GM23248 (cell line): ENCODE data around the gene IFT27. TPM values are rescaled to one million over a fixed set of nuclear protein-coding genes. Genes with fewer than 3 reads are reported as not detected.

Experiments used
- DNase-seq: peaks from one replicate; pipeline ENCODE4 v3.0.0-alpha.2; 2015
- H2AFZ ChIP-seq: fragments of 200-600 bp; sonication (generic); 2 replicates; pipeline ENCODE4 v1.6.1; 2016; ENCODE audit warnings: antibody characterized with exemption
- H3F3A ChIP-seq: fragments of 200-600 bp; sonication (generic); 2 replicates; pipeline ENCODE4 v1.6.1; 2016; ENCODE audit warnings: mild to moderate bottlenecking, antibody characterized with exemption, mixed run types; ENCODE audit not compliant: insufficient read depth
- H3K27ac ChIP-seq: fragments of 200-600 bp; sonication (generic); 2 replicates; pipeline ENCODE4 v1.5.1; 2016; ENCODE audit warnings: mild to moderate bottlenecking
- H3K27me3 ChIP-seq: fragments of 200-600 bp; sonication (generic); replicated peaks from 2 replicates; pipeline ENCODE4 v1.6.1; 2016; ENCODE audit warnings: mild to moderate bottlenecking; ENCODE audit not compliant: insufficient read depth
- H3K36me3 ChIP-seq: fragments of 200-600 bp; sonication (generic); 2 replicates; pipeline ENCODE4 v1.6.1; 2016; ENCODE audit warnings: low read depth, mild to moderate bottlenecking
- H3K4me1 ChIP-seq: fragments of 200-600 bp; sonication (generic); 2 replicates; pipeline ENCODE4 v1.6.1; 2016; ENCODE audit warnings: mild to moderate bottlenecking; ENCODE audit not compliant: insufficient read depth
- H3K4me2 ChIP-seq: fragments of 200-600 bp; sonication (generic); one replicate; pipeline ENCODE4 v1.6.1; 2016; ENCODE audit warnings: mild to moderate bottlenecking; ENCODE audit not compliant: unreplicated experiment
- H3K4me3 ChIP-seq: fragments of 200-600 bp; sonication (generic); 2 replicates; pipeline ENCODE4 v1.5.1; 2016; ENCODE audit warnings: mild to moderate bottlenecking
- H3K79me2 ChIP-seq: fragments of 200-600 bp; sonication (generic); 2 replicates; pipeline ENCODE4 v1.6.1; 2016; ENCODE audit warnings: mild to moderate bottlenecking; ENCODE audit not compliant: insufficient read depth
- H3K9ac ChIP-seq: fragments of 200-600 bp; sonication (generic); 2 replicates; pipeline ENCODE4 v1.6.1; 2016; ENCODE audit warnings: mild to moderate bottlenecking
- H3K9me2 ChIP-seq: fragments of 200-600 bp; sonication (generic); 2 replicates; pipeline ENCODE4 v1.6.1; 2016; ENCODE audit warnings: mixed run types, mild to moderate bottlenecking, moderate library complexity; ENCODE audit not compliant: insufficient read depth
- H3K9me3 ChIP-seq: fragments of 200-600 bp; sonication (generic); one replicate; pipeline ENCODE4 v1.6.1; 2017; ENCODE audit warnings: low read depth
- H4K20me1 ChIP-seq: fragments of 200-600 bp; sonication (generic); 2 replicates; pipeline ENCODE4 v1.6.0; 2016; ENCODE audit not compliant: insufficient read depth
- EZH2 ChIP-seq: fragments of 200-600 bp; sonication (generic); IDR thresholded peaks from 2 replicates; pipeline ENCODE4 v1.6.1; 2018; ENCODE audit warnings: antibody characterized with exemption, mild to moderate bottlenecking; ENCODE audit not compliant: insufficient read depth, poor library complexity, severe bottlenecking
- EZH2phosphoT487 ChIP-seq: fragments of 200-600 bp; sonication (generic); IDR thresholded peaks from 2 replicates; pipeline ENCODE4 v1.6.1; 2018; ENCODE audit warnings: antibody characterized with exemption, moderate library complexity, mild to moderate bottlenecking, low read depth; ENCODE audit not compliant: insufficient read depth
- WGBS, 2 experiments: methylation state at CpG; one replicate each; pipeline ENCODE4 v1.1.6; 2015 to 2017; ENCODE audit warnings: low lambda C conversion rate in 2 of 2, low coverage in 1 of 2; ENCODE audit errors: missing lambda C conversion rate in 2 of 2; 5-methylcytosine and 5-hydroxymethylcytosine counted together
- in situ Hi-C: fragments of 300-500 bp; cut with MboI; formaldehyde crosslinking; loops from 2 replicates; pipeline ENCODE4 v1.15.0; 2020
- polyA plus RNA-seq: library from polyadenylated mRNA; unstranded; fragments of >200 nt; fragmentation: Nextera tagmentation; extraction: Ambion mirVana; gene quantifications from 2 replicates; pipeline ENCODE4 v1.2.1, GENCODE V29; 2016
- total RNA-seq: library from RNA; depleted of rRNA; stranded (reverse); fragments of >200 nt; shearing (Covaris generic); gene quantifications from 2 replicates; pipeline ENCODE4 v1.2.3, GENCODE V29; 2014

IFT27 gene
- total and polyA plus RNA-seq, 2 experiments from 2014 or later: 10.1 to 28.8 TPM

DNA sequence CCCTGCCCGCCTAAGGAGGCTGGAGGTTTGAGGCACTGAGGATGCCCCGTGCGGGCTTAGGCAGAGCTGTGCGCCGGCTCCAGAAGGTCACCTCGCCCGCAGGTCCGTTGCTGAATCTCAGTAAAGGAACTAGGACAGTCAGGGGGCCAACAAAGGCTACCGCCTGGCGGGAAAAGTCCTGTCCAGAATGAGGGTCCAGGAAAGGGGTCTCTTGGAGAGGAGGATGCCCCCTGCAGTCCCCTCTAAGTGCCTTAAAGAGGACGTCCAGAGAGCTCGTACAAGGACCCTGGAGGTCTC, 40.4 kb upstream of the IFT27 start:
- no peak overlapping the region for H3K4me2 ChIP-seq
- H3F3A ChIP-seq: no peaks in the 10 kb centered on the region
- no peaks in the 10 kb centered on the region for H3K9me2 ChIP-seq
- no peaks in the 10 kb centered on the region for H3K9me3 ChIP-seq
- H3K4me1 ChIP-seq: no peaks in the 10 kb centered on the region
- H3K27ac ChIP-seq: no peak overlapping the region
- peak; percentile 5 for DNase-seq
- H2AFZ ChIP-seq: no peak overlapping the region
- in situ Hi-C loops: no loop called here
- H3K9ac ChIP-seq: no peak overlapping the region
- no peaks in the 10 kb centered on the region for H3K79me2 ChIP-seq
- no peaks in the 10 kb centered on the region for H4K20me1 ChIP-seq
- no peak overlapping the region for H3K4me3 ChIP-seq
- no peaks in the 10 kb centered on the region for H3K36me3 ChIP-seq
- TF ChIP-seq EZH2phosphoT487: no peak
- no peak for TF ChIP-seq EZH2
- peaks cover 89% of the 10 kb centered on the region for H3K27me3 ChIP-seq
- 1 to 2% methylated on average over 11 to 12 of the region's 12 CpGs for WGBS, 2 experiments

DNA sequence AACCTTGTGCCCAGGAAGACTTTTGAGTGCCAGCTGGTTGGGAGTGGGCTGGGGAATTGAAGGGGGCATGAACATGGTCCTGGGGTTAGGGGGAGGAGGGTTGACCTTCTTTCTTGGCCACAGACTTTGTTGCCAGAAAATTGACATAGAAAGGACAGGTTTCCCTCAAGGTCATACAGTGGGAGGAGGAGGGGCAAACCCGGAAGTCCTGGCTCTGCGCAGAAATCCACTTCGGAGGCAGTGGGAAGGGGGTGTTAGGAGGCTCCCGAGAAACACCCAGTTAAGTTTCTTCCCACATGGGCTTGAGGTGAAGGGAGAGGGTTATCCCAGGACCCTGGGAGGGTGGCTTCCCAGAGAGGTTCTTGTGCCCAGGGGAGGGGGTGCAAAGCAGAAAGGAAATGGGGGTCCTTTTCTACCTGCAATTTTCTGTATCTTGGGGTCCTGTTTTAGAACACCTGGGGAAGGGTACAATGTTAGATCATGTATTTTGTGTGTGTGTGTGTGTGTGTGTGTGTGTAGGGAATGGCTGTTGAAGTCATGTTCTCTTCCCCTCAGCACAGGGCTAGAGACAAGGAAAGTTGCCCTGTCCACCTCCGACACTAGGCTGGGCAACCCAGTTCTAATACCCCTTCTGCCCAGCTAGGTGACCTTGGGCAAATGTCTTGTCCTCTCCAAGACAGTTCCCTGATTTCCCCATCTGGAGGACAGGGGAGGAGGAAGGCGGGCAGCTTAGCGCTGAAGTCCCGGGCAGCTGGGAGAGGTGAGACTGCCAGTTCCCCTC, 39.8 kb upstream of the IFT27 start:
- Histone ChIP-seq H3F3A (no peaks in the 10 kb centered on the region), H3K4me2 (no peak overlapping the region), H3K79me2 (no peaks in the 10 kb centered on the region), H4K20me1 (no peaks in the 10 kb centered on the region), H3K4me1 (no peaks in the 10 kb centered on the region), H3K36me3 (no peaks in the 10 kb centered on the region), H3K27me3 (peaks cover 89% of the 10 kb centered on the region), H3K9ac (no peak overlapping the region), H3K9me3 (no peaks in the 10 kb centered on the region), H3K27ac (no peak overlapping the region), H3K4me3 (no peak overlapping the region), H2AFZ (no peak overlapping the region), H3K9me2 (no peaks in the 10 kb centered on the region)
- 33 to 39% methylated on average over 7 to 8 of the region's 8 CpGs for WGBS, 2 experiments
- DNase-seq: no peak
- in situ Hi-C loops: no loop called here
- TF ChIP-seq EZH2phosphoT487: no peak
- TF ChIP-seq EZH2: no peak

DNA sequence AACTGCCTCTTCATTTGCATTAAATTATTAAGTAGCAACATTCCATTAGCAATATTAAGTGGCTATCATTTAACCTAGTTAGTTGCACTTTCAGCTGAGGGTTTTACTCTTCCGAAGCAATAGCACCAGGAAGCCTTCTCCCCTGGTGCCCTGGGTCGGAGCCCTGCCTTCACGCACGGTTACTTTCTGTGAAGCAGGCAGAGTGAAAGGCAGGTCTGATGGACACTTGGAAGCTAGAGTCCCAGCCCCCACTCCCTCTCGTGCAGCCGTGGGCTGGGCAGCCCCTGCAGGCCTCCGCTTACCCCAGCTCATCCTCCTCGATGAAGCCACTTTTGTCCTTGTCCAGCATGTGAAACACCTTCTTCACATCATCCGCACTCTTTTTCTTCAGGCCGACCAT, 38.9 kb upstream of the IFT27 start:
- H3K9me2 ChIP-seq: no peaks in the 10 kb centered on the region
- H3K4me1 ChIP-seq: no peaks in the 10 kb centered on the region
- H3K4me3 ChIP-seq: no peak overlapping the region
- no peak overlapping the region for H2AFZ ChIP-seq
- peaks cover 80% of the 10 kb centered on the region for H3K27me3 ChIP-seq
- DNase-seq: no peak
- H4K20me1 ChIP-seq: no peaks in the 10 kb centered on the region
- H3K27ac ChIP-seq: no peak overlapping the region
- no peaks in the 10 kb centered on the region for H3F3A ChIP-seq
- in situ Hi-C loops: no loop called here
- H3K79me2 ChIP-seq: no peaks in the 10 kb centered on the region
- H3K4me2 ChIP-seq: no peak overlapping the region
- WGBS, 2 experiments: 48 to 51% methylated on average over 10 of the region's 10 CpGs
- H3K9me3 ChIP-seq: no peaks in the 10 kb centered on the region
- TF ChIP-seq EZH2 (no peak), EZH2phosphoT487 (no peak)
- no peak overlapping the region for H3K9ac ChIP-seq
- no peaks in the 10 kb centered on the region for H3K36me3 ChIP-seq

DNA sequence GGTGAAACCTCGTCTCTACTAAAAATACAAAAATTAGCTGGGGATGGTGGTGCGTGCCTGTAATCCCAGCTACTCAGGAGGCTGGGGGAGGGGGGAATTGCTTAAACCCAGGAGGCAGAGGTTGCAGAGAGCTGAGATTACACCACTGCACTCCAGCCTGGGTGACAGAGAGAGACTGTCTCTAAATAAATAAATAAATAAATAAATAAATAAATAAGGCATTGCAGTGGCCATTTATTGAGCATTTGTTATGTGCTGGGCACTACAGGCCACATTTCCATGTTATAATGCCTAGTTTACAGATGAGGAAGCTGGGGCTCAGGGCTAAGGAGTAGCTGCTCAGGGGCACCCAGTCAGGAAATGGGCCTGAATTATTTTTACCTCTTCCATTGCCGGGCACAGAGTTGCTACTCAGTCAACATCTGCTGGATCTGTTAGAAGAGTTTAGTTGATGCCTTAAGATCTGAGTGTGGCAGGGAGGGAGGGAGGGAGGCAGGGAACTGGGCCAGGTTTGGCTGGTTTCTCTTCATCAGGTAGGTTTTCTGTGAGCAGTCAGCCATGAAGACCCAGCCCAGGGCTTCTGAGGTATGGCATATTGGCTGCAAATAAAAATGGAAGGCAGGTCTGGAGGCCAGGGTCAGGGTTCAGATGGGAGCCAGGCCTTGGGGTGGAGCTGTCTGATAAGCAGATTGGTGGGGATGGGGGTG, 35.3 kb upstream of the IFT27 start:
- Histone ChIP-seq H3F3A (no peaks in the 10 kb centered on the region), H3K27me3 (peaks cover 79% of the 10 kb centered on the region), H3K4me1 (no peaks in the 10 kb centered on the region), H3K9ac (no peak overlapping the region), H3K4me3 (no peak overlapping the region), H3K79me2 (no peaks in the 10 kb centered on the region), H3K4me2 (no peak overlapping the region), H3K9me2 (no peaks in the 10 kb centered on the region), H2AFZ (no peak overlapping the region), H3K9me3 (no peaks in the 10 kb centered on the region), H3K36me3 (no peaks in the 10 kb centered on the region), H3K27ac (no peak overlapping the region), H4K20me1 (no peaks in the 10 kb centered on the region)
- no peak for DNase-seq
- 35 to 39% methylated on average over 3 of the region's 3 CpGs for WGBS, 2 experiments
- in situ Hi-C loops: no loop called here
- no peak for TF ChIP-seq EZH2phosphoT487
- TF ChIP-seq EZH2: no peak
